Activated CD4-positive, alpha-beta T cell treated with anti-CD3 and anti-CD28 coated beads, Interleukin-2, amount 10 ng/mL, durations not matched to agents 7 days and 5 days (primary cell): ENCODE measurements around the gene PAIP2. TPM values are rescaled to one million over a fixed set of nuclear protein-coding genes. Genes with fewer than 3 reads are reported as not detected.
"Not testable (repeated sequence)": the region's sequence is repeated elsewhere in the genome, so short reads cannot be mapped to it uniquely, and the experiment has no call there.

Source experiments
- CTCF ChIA-PET: fragments of 350-600 bp; sonication (Branson Sonifier 250); formaldehyde crosslinking; loops from one replicate; lab custom pipeline; 2021; ENCODE audit warnings: antibody characterized with exemption; lab: Charles Lee
- POLR2A ChIA-PET: fragments of 350-600 bp; sonication (Branson Sonifier 250); formaldehyde crosslinking; loops from one replicate; lab custom pipeline; 2021; ENCODE audit warnings: antibody characterized with exemption; lab: Charles Lee
- DNase-seq: peaks from one replicate; pipeline ENCODE4 v3.0.0-alpha.2; 2020
- H3K27ac Mint-ChIP-seq: one replicate; pipeline ENCODE4 v1.8.0; 2021; ENCODE audit warnings: mild to moderate bottlenecking, moderate library complexity, mixed read lengths
- H3K27me3 Mint-ChIP-seq: one replicate; pipeline ENCODE4 v1.8.0; 2021; ENCODE audit warnings: mixed read lengths
- H3K36me3 Mint-ChIP-seq: one replicate; pipeline ENCODE4 v1.8.0; 2021; ENCODE audit warnings: low read depth, mixed read lengths
- H3K4me1 Mint-ChIP-seq: one replicate; pipeline ENCODE4 v1.8.0; 2021; ENCODE audit warnings: mixed read lengths
- H3K4me3 Mint-ChIP-seq: one replicate; pipeline ENCODE4 v1.8.0; 2021; ENCODE audit warnings: mild to moderate bottlenecking, moderate library complexity, mixed read lengths
- H3K9me3 Mint-ChIP-seq: one replicate; pipeline ENCODE4 v1.8.0; 2021; ENCODE audit warnings: mixed read lengths
- total RNA-seq, 2 experiments: library from RNA; stranded (reverse); gene quantifications; one replicate each; pipeline ENCODE4 v1.2.3, GENCODE V29; 2021

Gene PAIP2
- total RNA-seq, 2 experiments from 2014 or later: 87.0 to 96.0 TPM

DNA sequence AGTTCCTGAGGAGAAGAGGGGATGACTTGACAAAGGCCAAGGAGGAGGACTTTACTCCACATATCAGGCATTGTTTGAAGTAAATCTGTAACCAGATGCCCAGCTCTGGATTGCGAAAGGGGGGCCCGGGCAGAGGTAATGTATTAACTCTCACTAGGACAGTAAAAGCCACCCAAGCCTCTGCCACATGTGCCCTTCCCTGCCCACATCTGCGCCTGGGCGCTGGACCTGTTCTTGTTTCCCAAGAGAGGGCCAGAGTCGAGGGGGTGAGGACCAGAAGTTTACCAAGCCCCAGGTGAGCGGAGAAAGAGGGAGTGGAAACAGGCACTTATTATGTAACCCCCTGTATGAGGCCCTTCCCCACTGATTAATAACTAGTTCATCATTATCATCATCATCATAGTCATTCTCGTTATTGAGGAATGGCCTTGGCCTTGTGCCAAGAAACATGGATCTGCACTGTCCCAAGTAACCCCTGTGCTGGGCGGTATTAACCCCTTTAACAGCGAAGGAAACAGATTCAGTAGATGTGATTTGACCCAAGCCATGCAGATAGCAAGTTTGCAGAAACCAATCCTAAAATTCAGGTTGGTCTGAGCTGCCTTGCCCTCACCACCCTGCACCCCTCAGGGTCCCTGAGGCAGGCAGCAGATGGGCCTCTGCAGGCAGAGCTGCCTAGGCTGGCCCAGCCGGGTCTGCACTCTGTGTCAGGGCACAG lies 41.8 kb downstream of the PAIP2 start, which contains the start of gene SLC23A1:
Gene SLC23A1 (minus strand): TSS at position 23 of the 718 bp plus-strand sequence. CDS start 44 bp downstream, outside the sequence.
- Mint-ChIP-seq H3K27me3 (no peaks in the 10 kb centered on the region), H3K4me1 (peaks cover 54% of the 10 kb centered on the region), H3K9me3 (no peaks in the 10 kb centered on the region), H3K4me3 (no peak within 1 kb of the TSS), H3K36me3 (no peaks in the 10 kb centered on the region), H3K27ac (peak within 1 kb of the TSS; percentile 94)
- ChIA-PET CTCF (interaction anchor here (0.8 kb wide), 1 partner anchor 39 kb away, joined by 3 read pairs; no protein-coding TSS in a partner anchor), POLR2A (no interaction called here)
- DNase-seq: no peak

DNA sequence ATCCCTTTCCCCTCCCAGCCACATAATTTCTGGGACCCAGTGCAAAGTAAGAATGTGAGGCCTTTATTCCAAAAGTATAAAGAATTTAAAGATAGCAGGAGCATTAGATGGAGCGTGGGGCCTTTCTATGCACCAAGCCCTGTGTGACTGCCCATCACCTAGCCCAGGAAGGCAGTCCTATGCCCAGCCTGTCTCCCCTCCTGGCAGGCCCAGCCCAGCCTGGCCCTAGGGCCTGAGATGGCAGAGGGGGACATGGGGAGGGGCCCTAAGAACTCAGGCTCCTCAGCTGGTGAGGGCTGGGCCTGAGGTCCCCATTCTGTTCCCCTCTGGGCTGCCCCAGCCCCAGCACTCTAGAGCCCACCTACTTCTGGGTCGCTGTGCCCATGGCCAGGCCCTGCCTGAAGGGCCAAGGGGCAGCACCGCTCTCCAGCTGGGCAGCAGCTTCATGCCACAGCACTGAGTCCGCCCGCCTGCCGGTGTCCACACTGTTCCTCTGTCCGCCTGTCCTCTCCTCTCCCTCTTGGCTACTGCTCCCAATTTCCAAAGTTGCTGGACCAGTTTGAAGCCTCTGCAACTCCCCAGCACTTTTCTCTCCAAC lies 42.4 kb downstream of the PAIP2 start:
- CTCF ChIA-PET: interaction anchor here (1.3 to 1.6 kb wide), 2 partner anchors 10 to 42 kb away, joined by 4 to 6 read pairs; partner anchors contain the start of gene PAIP2

DNA sequence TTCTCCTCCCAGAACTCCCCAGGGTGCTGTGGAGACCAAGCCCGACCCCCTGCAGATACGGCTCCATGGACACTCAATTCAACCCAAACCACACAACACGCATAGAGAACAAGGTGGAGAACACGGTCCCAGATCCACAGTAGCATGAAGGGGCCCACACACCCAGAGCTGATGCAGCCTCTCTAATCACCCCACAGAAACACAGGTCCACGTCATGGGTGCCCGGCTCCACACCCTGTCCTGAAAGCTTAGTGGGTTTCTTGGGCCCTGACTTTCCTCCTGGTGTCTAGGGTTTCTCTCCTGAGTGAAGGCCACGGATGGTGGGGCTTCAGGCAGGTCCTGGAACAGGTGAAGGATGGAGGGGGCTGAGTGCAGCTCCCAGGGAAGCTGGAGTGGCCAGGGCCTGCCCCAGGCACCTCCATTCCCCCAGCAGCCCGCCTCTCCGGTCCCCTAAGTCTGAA lies 43.0 kb downstream of the PAIP2 start:
- Mint-ChIP-seq H3K27me3 (no peaks in the 10 kb centered on the region), H3K4me1 (peaks cover 55% of the 10 kb centered on the region), H3K9me3 (no peaks in the 10 kb centered on the region), H3K27ac (peak overlapping the region; percentile 94), H3K36me3 (no peaks in the 10 kb centered on the region), H3K4me3 (peak overlapping the region; percentile 68)
- no peak for DNase-seq
- ChIA-PET POLR2A (no interaction called here), CTCF (interaction anchor here (1.3 to 1.6 kb wide), 3 partner anchors 10 to 47 kb away, joined by 3 to 6 read pairs (median 4); partner anchors contain the start of gene PAIP2)

More for the DNA sequence above, 42.4 kb downstream of the PAIP2 start:
- POLR2A ChIA-PET: no interaction called here
- peaks cover 53% of the 10 kb centered on the region for H3K4me1 Mint-ChIP-seq
- H3K36me3 Mint-ChIP-seq: no peaks in the 10 kb centered on the region
- H3K9me3 Mint-ChIP-seq: no peaks in the 10 kb centered on the region
- H3K27me3 Mint-ChIP-seq: no peaks in the 10 kb centered on the region
- peak overlapping the region; percentile 68 for H3K4me3 Mint-ChIP-seq
- no peak for DNase-seq
- H3K27ac Mint-ChIP-seq: peak overlapping the region; percentile 94

DNA sequence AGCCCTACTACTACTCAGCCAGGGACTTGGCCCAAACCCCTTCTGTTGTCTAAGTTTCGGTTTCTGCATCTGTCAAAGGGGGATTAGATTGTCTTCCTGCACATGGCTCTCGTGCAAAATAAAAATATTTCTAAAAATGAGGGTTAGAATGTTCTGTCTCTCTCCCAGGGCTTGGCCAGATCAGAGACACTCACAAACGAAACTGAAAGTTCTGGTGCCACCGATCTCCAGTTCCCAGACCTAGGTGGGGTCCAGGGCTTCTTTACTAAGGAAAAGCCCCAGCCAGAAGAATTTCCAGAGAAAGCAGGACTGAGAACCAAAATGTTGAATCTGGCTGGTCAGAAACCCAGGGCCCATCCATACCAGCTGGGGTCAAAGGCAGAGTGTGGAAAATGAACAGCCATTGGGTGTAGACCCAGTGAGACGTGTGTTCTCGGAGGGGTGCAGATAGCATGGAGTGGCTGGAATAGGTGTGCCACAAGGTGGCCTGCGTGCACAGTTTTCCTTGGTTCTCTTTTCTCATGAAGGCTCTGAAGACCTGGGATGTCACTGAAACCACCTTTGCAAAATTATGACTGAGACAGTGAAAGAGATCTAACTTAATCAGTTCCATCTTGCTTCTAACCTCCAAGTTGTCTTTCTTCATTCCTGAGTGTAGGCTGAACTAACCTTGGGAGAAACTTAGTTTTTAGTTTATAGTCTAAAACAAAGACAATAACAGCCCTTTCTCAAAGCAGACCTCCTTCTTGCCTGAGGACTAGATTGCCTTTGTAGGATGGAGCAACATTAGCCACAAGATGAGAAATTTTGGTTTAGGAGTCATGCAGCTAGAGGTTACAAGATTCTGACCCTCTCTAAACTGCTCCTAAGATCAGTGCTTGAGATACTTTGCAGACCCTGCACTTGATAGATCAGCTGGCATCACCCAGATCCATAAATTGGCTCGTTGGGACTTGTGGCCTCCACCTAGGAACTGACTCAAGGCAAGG lies 43.7 kb downstream of the PAIP2 start:
- ChIA-PET POLR2A (no interaction called here), CTCF (interaction anchor here (0.7 to 1.6 kb wide), 4 partner anchors 11 to 832 kb away, joined by 3 to 6 read pairs (median 4); partner anchors contain the start of gene PAIP2)
- Mint-ChIP-seq H3K36me3 (no peaks in the 10 kb centered on the region), H3K4me1 (peaks cover 62% of the 10 kb centered on the region), H3K4me3 (peak overlapping the region; percentile 68), H3K27me3 (no peaks in the 10 kb centered on the region), H3K9me3 (no peaks in the 10 kb centered on the region), H3K27ac (peak overlapping the region; percentile 94)
- peak; percentile 56 for DNase-seq

DNA sequence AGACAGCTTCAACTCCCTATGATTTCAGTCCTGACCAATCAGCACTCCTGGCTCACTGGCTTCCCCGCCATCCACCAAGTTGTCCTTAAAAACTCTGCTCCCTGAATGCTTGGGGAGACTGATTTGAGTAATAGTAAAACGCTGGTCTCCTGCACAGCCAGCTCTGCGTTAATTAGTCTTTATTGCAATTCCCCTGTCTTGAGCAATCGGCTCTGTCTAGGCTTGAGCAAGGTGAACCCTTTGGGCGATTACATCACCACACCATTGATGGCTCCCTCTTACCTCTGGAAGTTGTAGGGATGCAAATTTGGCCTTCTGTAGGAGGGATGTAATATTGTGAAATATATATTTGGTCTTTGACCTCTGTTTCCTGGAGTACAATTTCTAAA lies 44.4 kb downstream of the PAIP2 start:
- CTCF ChIA-PET: interaction anchor here (0.7 to 2.7 kb wide), 3 partner anchors 17 to 833 kb away, joined by 3 to 13 read pairs (median 3); partner anchors contain the start of gene SPATA24
- DNase-seq: no peak
- peaks cover 69% of the 10 kb centered on the region for H3K4me1 Mint-ChIP-seq
- peak overlapping the region; percentile 94 for H3K27ac Mint-ChIP-seq
- H3K9me3 Mint-ChIP-seq: no peaks in the 10 kb centered on the region
- no peaks in the 10 kb centered on the region for H3K27me3 Mint-ChIP-seq
- no peaks in the 10 kb centered on the region for H3K36me3 Mint-ChIP-seq
- POLR2A ChIA-PET: no interaction called here
- peak overlapping the region; percentile 12 for H3K4me3 Mint-ChIP-seq

DNA sequence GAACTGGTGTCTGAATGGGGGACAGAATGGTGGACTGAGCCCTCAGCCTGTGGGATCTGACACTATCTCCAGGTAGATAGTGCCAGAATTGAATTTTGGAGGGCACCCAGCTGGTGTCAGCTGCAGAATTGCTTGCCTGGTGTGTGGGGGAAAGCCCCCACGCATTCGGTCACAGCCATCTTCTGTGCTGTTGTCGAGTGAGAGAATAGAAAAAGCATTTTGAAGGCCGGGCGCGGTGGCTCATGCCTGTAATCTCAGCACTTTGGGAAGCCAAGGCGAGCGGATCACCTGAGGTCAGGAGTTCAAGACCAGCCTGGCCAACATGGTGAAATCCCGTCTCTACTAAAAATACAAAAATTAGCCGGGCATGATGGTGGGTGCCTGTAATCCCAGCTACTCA lies 45.3 kb downstream of the PAIP2 start:
- H3K36me3 Mint-ChIP-seq, H3K9me3 Mint-ChIP-seq, POLR2A ChIA-PET, H3K4me3 Mint-ChIP-seq, DNase-seq, H3K27me3 Mint-ChIP-seq: not testable (repeated sequence)
- CTCF ChIA-PET: interaction anchor here (1.2 to 2.7 kb wide), 3 partner anchors 8 to 16 kb away, joined by 3 to 13 read pairs (median 7); partner anchors contain the start of gene SPATA24
- H3K4me1 Mint-ChIP-seq: peaks cover 78% of the 10 kb centered on the region
- peak overlapping the region; percentile 94 for H3K27ac Mint-ChIP-seq

DNA sequence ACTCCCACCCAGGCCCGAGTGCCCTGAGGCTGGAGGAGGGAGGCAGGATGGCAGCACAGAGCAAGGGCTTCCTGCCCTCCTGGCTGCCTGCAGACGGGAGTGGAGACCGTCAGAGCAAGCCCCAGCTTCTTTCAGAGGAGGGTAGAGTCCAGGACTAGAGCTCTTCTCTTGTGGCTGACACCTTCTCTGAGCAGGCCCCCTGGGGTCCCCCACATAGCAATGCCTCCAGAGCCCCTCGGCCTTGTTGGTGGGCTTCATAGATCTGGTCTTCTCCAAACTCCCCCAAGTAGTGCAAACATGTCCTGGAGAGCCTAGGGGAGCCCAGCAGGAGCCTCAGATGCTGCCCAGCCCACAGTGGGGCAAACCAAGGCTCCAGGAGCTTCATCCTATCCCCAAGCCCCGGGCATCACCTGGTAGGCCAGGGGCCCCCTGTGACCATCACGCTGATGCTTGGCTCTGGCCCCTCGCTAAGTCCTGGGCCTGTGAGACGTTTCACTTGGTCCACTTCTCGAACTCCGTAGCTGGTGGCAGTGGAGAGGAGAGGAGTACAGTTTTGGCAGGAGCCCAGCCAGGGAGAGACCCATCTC lies 46.0 kb downstream of the PAIP2 start:
- ChIA-PET POLR2A (interaction anchor here (0.6 to 0.8 kb wide), 2 partner anchors 46 to 80 kb away, joined by 4 read pairs; partner anchors contain the start of gene PAIP2), CTCF (interaction anchor here (0.8 to 2.7 kb wide), 6 partner anchors 8 to 189 kb away, joined by 3 to 13 read pairs (median 5); partner anchors contain the start of genes PAIP2, SIL1 and SPATA24)
- Mint-ChIP-seq H3K36me3 (peaks cover 5% of the 10 kb centered on the region), H3K9me3 (no peaks in the 10 kb centered on the region), H3K4me1 (peaks cover 79% of the 10 kb centered on the region), H3K4me3 (no peak overlapping the region), H3K27me3 (no peaks in the 10 kb centered on the region), H3K27ac (peak overlapping the region; percentile 73)
- no peak for DNase-seq

DNA sequence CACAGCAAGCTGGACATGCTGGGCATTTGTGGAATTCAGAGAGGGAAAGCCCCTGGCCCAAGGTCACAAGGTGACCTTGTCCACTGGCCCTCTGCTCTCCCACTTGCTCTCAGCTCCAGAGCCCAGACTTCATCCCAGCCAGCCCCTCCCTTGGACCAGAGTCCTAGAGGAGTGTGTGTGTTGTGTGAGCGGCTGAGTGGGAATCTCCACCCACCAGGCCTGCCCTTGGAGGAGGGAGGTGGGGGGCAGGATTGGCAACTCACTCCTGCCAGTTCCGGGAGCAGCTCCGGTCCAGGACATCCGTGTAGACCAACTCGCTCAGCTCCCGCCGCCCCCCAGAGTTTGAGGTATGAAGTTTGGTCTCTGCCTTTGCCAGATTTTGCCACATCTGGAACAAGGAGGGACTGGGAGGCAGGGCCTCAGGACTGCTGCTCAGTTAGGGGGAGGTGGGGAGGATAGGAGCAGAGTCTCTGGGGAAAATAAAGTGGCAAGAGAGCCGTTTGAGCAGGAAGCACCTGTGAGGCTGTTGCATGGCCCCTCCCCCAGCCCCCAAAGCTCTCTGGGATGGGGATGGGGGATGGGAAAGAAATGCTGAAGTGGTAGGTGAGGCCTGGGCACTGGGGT lies 46.7 kb downstream of the PAIP2 start:
- ChIA-PET POLR2A (interaction anchor here (0.8 kb wide), 1 partner anchor 46 kb away, joined by 4 read pairs; the partner anchor contains the start of gene PAIP2), CTCF (interaction anchor here (0.8 to 5.2 kb wide), 6 partner anchors 9 to 190 kb away, joined by 3 to 31 read pairs (median 8); partner anchors contain the start of genes PAIP2, SIL1 and SPATA24)
- H3K36me3 Mint-ChIP-seq: peaks cover 5% of the 10 kb centered on the region
- no peaks in the 10 kb centered on the region for H3K27me3 Mint-ChIP-seq
- peak overlapping the region; percentile 79 for H3K27ac Mint-ChIP-seq
- peaks cover 83% of the 10 kb centered on the region for H3K4me1 Mint-ChIP-seq
- no peaks in the 10 kb centered on the region for H3K9me3 Mint-ChIP-seq
- no peak for DNase-seq
- H3K4me3 Mint-ChIP-seq: peak overlapping the region; percentile 51

DNA sequence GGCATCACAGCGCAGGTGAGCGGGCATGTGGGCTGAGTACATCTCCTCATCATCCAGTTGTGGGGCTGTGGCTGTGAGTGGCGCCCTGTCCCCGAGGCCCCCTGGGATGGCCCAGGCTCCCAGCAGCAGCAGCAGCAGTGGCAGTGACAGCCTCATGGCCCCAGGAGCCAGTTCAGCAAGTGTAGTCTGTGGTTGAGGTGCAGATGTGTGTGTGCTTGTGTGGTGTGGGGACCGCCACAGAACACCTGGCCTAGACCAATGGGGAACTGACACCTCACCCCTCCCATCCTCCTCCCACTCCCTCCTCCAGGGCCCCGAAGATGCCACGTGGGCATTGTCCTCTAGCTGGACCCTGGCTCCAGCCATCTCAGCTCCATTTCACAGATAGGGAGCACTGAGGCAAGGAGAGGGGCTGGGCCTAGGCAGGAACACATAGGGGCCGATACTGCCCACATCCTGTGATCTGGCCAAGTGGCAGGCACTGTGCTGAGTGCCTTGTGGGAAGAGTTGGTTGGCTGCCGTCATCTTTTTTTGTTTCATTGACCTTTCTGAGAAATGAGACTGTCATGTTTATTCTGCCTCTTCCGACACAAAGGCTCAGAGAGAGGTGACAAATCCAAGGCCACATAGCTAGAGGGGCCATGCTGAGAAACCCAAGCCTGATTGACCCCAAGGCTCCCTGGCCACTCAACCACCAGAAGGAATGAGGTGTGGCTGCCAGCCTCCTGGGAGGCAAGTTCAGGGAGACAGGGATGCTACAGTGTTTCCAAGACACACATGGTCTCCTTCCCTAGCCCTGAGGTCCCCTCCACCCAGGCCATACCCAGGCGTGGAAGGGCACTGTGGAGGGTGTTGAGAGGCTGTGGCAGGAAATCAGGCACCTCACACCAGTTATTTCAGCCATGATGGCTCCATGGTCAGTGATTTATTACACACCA lies 48.3 kb downstream of the PAIP2 start, which contains the start of gene MZB1:
Gene MZB1 (minus strand): TSS at position 213 of the 938 bp plus-strand sequence. CDS start 57 bp downstream, at position 156.
- no peaks in the 10 kb centered on the region for H3K9me3 Mint-ChIP-seq
- ChIA-PET POLR2A (interaction anchor here (1.0 kb wide), 1 partner anchor 173 kb away, joined by 4 read pairs; no protein-coding TSS in a partner anchor), CTCF (interaction anchor here (0.6 to 5.2 kb wide), 16 partner anchors 9 to 174 kb away, joined by 3 to 43 read pairs (median 4); partner anchors contain the start of genes ECSCR, MATR3, PAIP2 and SPATA24)
- H3K27ac Mint-ChIP-seq: peak within 1 kb of the TSS; percentile 97
- H3K36me3 Mint-ChIP-seq: peaks cover 5% of the 10 kb centered on the region
- H3K4me3 Mint-ChIP-seq: peak within 1 kb of the TSS; percentile 87
- no peaks in the 10 kb centered on the region for H3K27me3 Mint-ChIP-seq
- peaks cover 68% of the 10 kb centered on the region for H3K4me1 Mint-ChIP-seq
- DNase-seq: peak; percentile 74
